KMS-11 (cell line): ENCODE data around the gene LAMTOR4.
A peak's percentile ranks its signal among the peaks of the same experiment; 100 is the strongest.

Experiments
- H2AFZ ChIP-seq: fragments of 200-600 bp; sonication (generic); 2 replicates; pipeline ENCODE4 v1.6.1; 2016; ENCODE audit warnings: antibody characterized with exemption, mixed run types, low read depth
- H3K27ac ChIP-seq: fragments of 200-600 bp; sonication (generic); 2 replicates; pipeline ENCODE4 v1.6.1; 2016; ENCODE audit warnings: mild to moderate bottlenecking, mixed run types
- H3K27me3 ChIP-seq: fragments of 200-600 bp; sonication (generic); 2 replicates; pipeline ENCODE4 v1.6.1; 2017; ENCODE audit warnings: mild to moderate bottlenecking, low read depth, mixed run types, moderate library complexity; ENCODE audit not compliant: insufficient read depth
- H3K36me3 ChIP-seq: fragments of 200-600 bp; sonication (generic); 2 replicates; pipeline ENCODE4 v1.6.1; 2017; ENCODE audit warnings: mild to moderate bottlenecking, mixed run types; ENCODE audit not compliant: insufficient read depth
- H3K4me1 ChIP-seq: fragments of 200-600 bp; sonication (generic); 2 replicates; pipeline ENCODE4 v1.6.1; 2016; ENCODE audit warnings: mild to moderate bottlenecking, low read depth, mixed run types; ENCODE audit not compliant: poor library complexity, severe bottlenecking
- H3K4me2 ChIP-seq: fragments of 200-600 bp; sonication (generic); 2 replicates; pipeline ENCODE4 v1.7.0; 2016; ENCODE audit warnings: mild to moderate bottlenecking, mixed run types
- H3K4me3 ChIP-seq: fragments of 200-600 bp; sonication (generic); IDR thresholded peaks from 2 replicates; pipeline ENCODE4 v1.6.1; 2017; ENCODE audit warnings: low read depth, low read length, mixed read lengths; ENCODE audit not compliant: insufficient read depth
- H3K79me2 ChIP-seq: fragments of 200-600 bp; sonication (generic); 2 replicates; pipeline ENCODE4 v1.6.1; 2016; ENCODE audit warnings: low read depth, mixed run types; ENCODE audit not compliant: insufficient read depth
- H3K9ac ChIP-seq: fragments of 200-600 bp; sonication (generic); 2 replicates; pipeline ENCODE4 v1.6.1; 2016; ENCODE audit warnings: mild to moderate bottlenecking, mixed run types
- H4K20me1 ChIP-seq: fragments of 200-600 bp; sonication (generic); 2 replicates; pipeline ENCODE4 v1.6.1; 2016; ENCODE audit warnings: mild to moderate bottlenecking, mixed run types; ENCODE audit not compliant: insufficient read depth
- TF ChIP-seq, protein P1 (sequence below): fragments of 200-600 bp; sonication (generic); conservative IDR thresholded peaks from 2 replicates; pipeline ENCODE4 v1.6.1; 2017; ENCODE audit warnings: low read depth, mild to moderate bottlenecking, antibody characterized with exemption, low read length, moderate library complexity, mixed read lengths

Gene LAMTOR4

DNA sequence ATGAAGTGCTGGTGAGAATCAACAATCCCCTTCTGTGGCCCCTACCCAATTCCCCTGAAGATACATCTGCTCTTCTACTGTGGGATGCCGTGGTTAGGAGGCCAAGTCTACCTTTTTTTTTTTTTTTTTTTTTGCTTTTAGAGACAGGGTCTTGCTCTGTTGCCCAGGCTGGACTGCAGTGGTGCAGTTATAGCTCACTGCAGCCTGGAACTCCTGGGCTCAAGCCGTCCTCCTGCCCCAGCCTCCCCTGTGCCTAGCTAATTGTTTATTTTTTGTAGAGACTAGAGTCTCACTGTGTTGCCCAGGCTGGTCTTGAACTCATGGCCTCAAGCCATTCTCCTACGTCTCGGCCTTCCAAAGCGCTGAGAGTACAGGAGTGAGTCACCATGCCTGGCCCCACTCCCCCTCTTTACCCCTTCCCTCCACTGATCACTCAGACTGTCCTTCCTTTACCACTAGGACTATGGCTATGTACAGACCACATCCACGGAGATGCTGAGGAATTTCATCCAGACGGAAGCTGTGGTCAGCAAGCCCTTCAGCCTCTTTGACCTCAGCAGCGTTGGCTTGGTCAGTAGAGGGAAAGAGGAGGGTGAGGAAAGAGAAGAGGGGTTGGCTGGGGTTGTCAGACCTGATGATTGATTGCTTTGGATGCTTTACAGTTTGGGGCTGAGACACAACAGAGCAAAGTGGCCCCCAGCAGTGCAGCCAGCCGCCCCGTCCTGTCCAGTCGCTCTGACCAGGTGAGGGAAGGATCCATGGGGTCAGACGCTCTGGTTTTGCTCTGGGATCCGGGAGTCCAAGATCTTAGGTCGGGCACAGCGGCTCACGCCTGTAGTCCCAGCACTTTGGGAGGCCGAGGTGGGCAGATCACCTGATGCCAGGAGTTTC is 45.5 kb upstream of the LAMTOR4 start:
- no peak overlapping the region for H3K27ac ChIP-seq
- no peaks in the 10 kb centered on the region for H3K27me3 ChIP-seq
- peaks cover 14% of the 10 kb centered on the region for H3K4me1 ChIP-seq
- H3K4me2 ChIP-seq, result peak overlapping the region; percentile 75; the same call in 1 of the 2 replicates
- H3K36me3 ChIP-seq, result peaks cover 16% of the 10 kb centered on the region; the same call in 1 of the 2 replicates
- H2AFZ ChIP-seq, result no peak overlapping the region
- TF ChIP-seq, protein P1, sequence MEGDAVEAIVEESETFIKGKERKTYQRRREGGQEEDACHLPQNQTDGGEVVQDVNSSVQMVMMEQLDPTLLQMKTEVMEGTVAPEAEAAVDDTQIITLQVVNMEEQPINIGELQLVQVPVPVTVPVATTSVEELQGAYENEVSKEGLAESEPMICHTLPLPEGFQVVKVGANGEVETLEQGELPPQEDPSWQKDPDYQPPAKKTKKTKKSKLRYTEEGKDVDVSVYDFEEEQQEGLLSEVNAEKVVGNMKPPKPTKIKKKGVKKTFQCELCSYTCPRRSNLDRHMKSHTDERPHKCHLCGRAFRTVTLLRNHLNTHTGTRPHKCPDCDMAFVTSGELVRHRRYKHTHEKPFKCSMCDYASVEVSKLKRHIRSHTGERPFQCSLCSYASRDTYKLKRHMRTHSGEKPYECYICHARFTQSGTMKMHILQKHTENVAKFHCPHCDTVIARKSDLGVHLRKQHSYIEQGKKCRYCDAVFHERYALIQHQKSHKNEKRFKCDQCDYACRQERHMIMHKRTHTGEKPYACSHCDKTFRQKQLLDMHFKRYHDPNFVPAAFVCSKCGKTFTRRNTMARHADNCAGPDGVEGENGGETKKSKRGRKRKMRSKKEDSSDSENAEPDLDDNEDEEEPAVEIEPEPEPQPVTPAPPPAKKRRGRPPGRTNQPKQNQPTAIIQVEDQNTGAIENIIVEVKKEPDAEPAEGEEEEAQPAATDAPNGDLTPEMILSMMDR, result no peak
- H3K9ac ChIP-seq, result no peak overlapping the region
- 0 out of 2 replicates have a peak, but pooled peaks cover 5% of the 10 kb centered on the region for H4K20me1 ChIP-seq
- peaks cover 34% of the 10 kb centered on the region for H3K79me2 ChIP-seq
- H3K4me3 ChIP-seq, result no peak overlapping the region

- no peaks in the 10 kb centered on the region for H3K27me3 ChIP-seq
Measured at GRCh38 chr7:100105534-100105933, 43.2 kb upstream of the LAMTOR4 start.

GRCh38 chr7:100106633-100107032 is 42.1 kb upstream of the LAMTOR4 start:
- peaks cover 7% of the 10 kb centered on the region for H3K4me1 ChIP-seq
- no peak overlapping the region for H3K4me2 ChIP-seq
- H3K36me3 ChIP-seq, result no peaks in the 10 kb centered on the region; the same call in 1 of the 2 replicates
- H4K20me1 ChIP-seq, result no peaks in the 10 kb centered on the region
- no peak overlapping the region for H3K4me3 ChIP-seq
- 0 out of 2 replicates have a peak, but pooled peaks cover 4% of the 10 kb centered on the region for H3K79me2 ChIP-seq
- no peak overlapping the region for H3K9ac ChIP-seq
- TF ChIP-seq, protein P1, result no peak
- no peak overlapping the region for H3K27ac ChIP-seq
- H2AFZ ChIP-seq, result no peak overlapping the region
- H3K27me3 ChIP-seq, result no peaks in the 10 kb centered on the region

More at GRCh38 chr7:100105534-100105933, 43.2 kb upstream of the LAMTOR4 start:
- TF ChIP-seq, protein P1, result no peak
- H2AFZ ChIP-seq, result no peak overlapping the region
- no peaks in the 10 kb centered on the region; the same call in 1 of the 2 replicates for H3K36me3 ChIP-seq
- H3K4me2 ChIP-seq, result no peak overlapping the region
- peaks cover 7% of the 10 kb centered on the region for H3K4me1 ChIP-seq
- peaks cover 10% of the 10 kb centered on the region for H3K79me2 ChIP-seq
- H4K20me1 ChIP-seq, result no peaks in the 10 kb centered on the region
- no peak overlapping the region for H3K4me3 ChIP-seq
- H3K27ac ChIP-seq, result no peak overlapping the region
- H3K9ac ChIP-seq, result no peak overlapping the region

DNA sequence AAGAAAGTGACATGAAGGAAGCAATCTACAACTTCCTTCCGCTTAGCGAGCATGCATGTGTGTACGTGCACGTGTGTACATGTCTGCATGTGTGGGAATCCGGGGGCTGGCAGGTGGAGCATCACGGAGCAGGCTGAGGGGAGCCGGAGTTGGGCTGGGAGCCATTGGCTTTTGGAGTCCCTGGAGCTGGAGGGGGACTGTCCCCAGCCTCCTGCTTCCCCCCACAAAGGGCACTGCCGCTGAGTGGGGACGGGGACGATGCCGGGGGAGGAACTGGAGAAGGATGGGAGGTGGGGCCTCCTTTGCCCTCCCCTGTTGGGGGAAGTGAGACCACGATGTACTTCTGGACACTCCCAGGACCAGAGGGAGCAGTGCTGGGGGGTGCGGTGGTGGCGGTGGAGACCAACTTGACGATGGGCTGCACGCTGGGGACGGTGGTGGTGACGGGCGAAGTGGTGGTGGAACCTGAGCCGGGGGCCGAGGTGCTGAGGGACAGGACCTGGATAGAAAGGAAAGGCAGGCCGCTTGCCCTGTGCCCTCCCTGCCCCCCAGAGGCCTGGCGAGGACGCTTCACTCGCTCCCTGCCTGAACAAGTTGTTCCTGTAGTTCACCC is 41.5 kb upstream of the LAMTOR4 start:
- TF ChIP-seq, protein P1, result no peak
- Histone ChIP-seq H3K27ac (no peak overlapping the region), H3K36me3 (no peaks in the 10 kb centered on the region; the same call in 1 of the 2 replicates)

More for the DNA sequence above, 41.5 kb upstream of the LAMTOR4 start:
- H3K4me2 ChIP-seq, result no peak overlapping the region
- no peak overlapping the region for H3K9ac ChIP-seq
- H4K20me1 ChIP-seq, result no peaks in the 10 kb centered on the region
- no peak overlapping the region for H2AFZ ChIP-seq
- peaks cover 5% of the 10 kb centered on the region for H3K4me1 ChIP-seq
- H3K79me2 ChIP-seq, result 0 out of 2 replicates have a peak, but pooled peaks cover 3% of the 10 kb centered on the region
- H3K4me3 ChIP-seq, result no peak overlapping the region
- H3K27me3 ChIP-seq, result no peaks in the 10 kb centered on the region
